ENCODE measurements around the gene KRTAP4-1.

- TF ChIP-seq POLR2A (IDR thresholded peaks at IDR 0.05; ENCODE audit: low read depth, low read length) (no peak), TAF1 (IDR thresholded peaks at IDR 0.05; ENCODE audit: borderline replicate concordance, low read depth, low read length) (no peak)
Observed at GRCh38 chr17:41171886-41172285, 12.8 kb downstream of the KRTAP4-1 start.
